Endothelial cell of hepatic sinusoid (primary cell): ENCODE results near the gene ADTRP.

Experiments used
- in situ Hi-C: cut with HindIII; loops from 2 replicates; pipeline ENCODE4 v1.10.0; 2017; ENCODE audit warnings: low sequenced_read_pairs

The ADTRP gene

GRCh38 chr6:11778648-11779328, at the start of gene ADTRP:
ADTRP (minus strand) TSS chr6:11778803; CDS start chr6:11778759, 44 bp downstream.
- in situ Hi-C loops = no loop called here

GRCh38 chr6:11826779-11827178, 48.2 kb upstream of the ADTRP start:
- in situ Hi-C loops = no loop called here

- in situ Hi-C loops = no loop called here
Observed at GRCh38 chr6:11824986-11825385, 46.4 kb upstream of the ADTRP start.

- in situ Hi-C loops = no loop called here
Observed at GRCh38 chr6:11822346-11822745, 43.7 kb upstream of the ADTRP start.

GRCh38 chr6:11821781-11822180, 43.2 kb upstream of the ADTRP start:
- in situ Hi-C loops = no loop called here

GRCh38 chr6:11820821-11821220, 42.2 kb upstream of the ADTRP start:
- in situ Hi-C loops = no loop called here

GRCh38 chr6:11819486-11819885, 40.9 kb upstream of the ADTRP start:
- in situ Hi-C loops = no loop called here

GRCh38 chr6:11815231-11815630, 36.6 kb upstream of the ADTRP start:
- in situ Hi-C loops = no loop called here

- in situ Hi-C loops = loop anchor here (5.0 kb wide), 1 partner anchor 43 kb away; no protein-coding TSS in a partner anchor
Observed at GRCh38 chr6:11814819-11815218, 36.2 kb upstream of the ADTRP start.

GRCh38 chr6:11814106-11814505, 35.5 kb upstream of the ADTRP start:
- in situ Hi-C loops = loop anchor here (5.0 kb wide), 1 partner anchor 42 kb away; no protein-coding TSS in a partner anchor

- in situ Hi-C loops = loop anchor here (5.0 kb wide), 1 partner anchor 41 kb away; no protein-coding TSS in a partner anchor
Observed at GRCh38 chr6:11813606-11814005, 35.0 kb upstream of the ADTRP start.

GRCh38 chr6:11812951-11813350, 34.3 kb upstream of the ADTRP start:
- in situ Hi-C loops = loop anchor here (5.0 kb wide), 1 partner anchor 41 kb away; no protein-coding TSS in a partner anchor

- in situ Hi-C loops = loop anchor here (5.0 kb wide), 1 partner anchor 40 kb away; no protein-coding TSS in a partner anchor
Observed at GRCh38 chr6:11812439-11812838, 33.8 kb upstream of the ADTRP start.

- in situ Hi-C loops = loop anchor here (5.0 kb wide), 1 partner anchor 39 kb away; no protein-coding TSS in a partner anchor
Observed at GRCh38 chr6:11811644-11812264, 33.2 kb upstream of the ADTRP start.

GRCh38 chr6:11810854-11811643, 32.4 kb upstream of the ADTRP start:
- in situ Hi-C loops = loop anchor here (5.0 kb wide), 1 partner anchor 39 kb away; no protein-coding TSS in a partner anchor

GRCh38 chr6:11810039-11810541, 31.5 kb upstream of the ADTRP start:
- in situ Hi-C loops = loop anchor here (5.0 kb wide), 1 partner anchor 38 kb away; no protein-coding TSS in a partner anchor

- in situ Hi-C loops = no loop called here
Observed at GRCh38 chr6:11808054-11808453, 29.5 kb upstream of the ADTRP start.

GRCh38 chr6:11806561-11807317, 28.1 kb upstream of the ADTRP start:
- in situ Hi-C loops = no loop called here

- in situ Hi-C loops = no loop called here
Observed at GRCh38 chr6:11805259-11806053, 26.9 kb upstream of the ADTRP start.
